K562 (cell line): ENCODE data around the gene AURKB. TPM values are rescaled to one million over a fixed set of nuclear protein-coding genes. Genes with fewer than 3 reads are reported as not detected.
A peak's percentile ranks its signal among the peaks of the same experiment; 100 is the strongest.

Experiments
- ARID2 ChIP-seq: fragments of 450-650 bp; IDR thresholded peaks from 2 replicates; pipeline ENCODE4 v1.6.1; 2017; ENCODE audit warnings: antibody characterized with exemption, mild to moderate bottlenecking
- ATF7 ChIP-seq: fragments of 450-650 bp; IDR thresholded peaks from 2 replicates; pipeline ENCODE4 v1.7.1; 2014; ENCODE audit warnings: mild to moderate bottlenecking, moderate library complexity
- CUX1 ChIP-seq: fragments of 200-800 bp; sonication (Bioruptor generic); IDR thresholded peaks from 2 replicates; pipeline ENCODE4 v1.6.1; 2016; ENCODE audit warnings: missing genetic modification characterization, missing compliant biosample characterization
- ETS2 ChIP-seq: IDR thresholded peaks from 2 replicates; pipeline ENCODE4 v1.6.1; 2016; ENCODE audit warnings: borderline replicate concordance, missing genetic modification characterization, mild to moderate bottlenecking, moderate library complexity, missing compliant biosample characterization; ENCODE audit not compliant: poor library complexity, severe bottlenecking
- HLTF ChIP-seq: fragments of 450-650 bp; IDR thresholded peaks from 2 replicates; pipeline ENCODE4 v1.6.1; 2016
- KAT7 ChIP-seq: sonication (generic); formaldehyde crosslinking; IDR thresholded peaks from 2 replicates; pipeline ENCODE4 v1.8.0; 2022; ENCODE audit warnings: missing genetic modification reagents, mild to moderate bottlenecking, borderline replicate concordance
- KDM4B ChIP-seq, 2 experiments: fragments of 450-650 bp in 1 of 2; sonication (generic) in 1 of 2; IDR thresholded peaks; 2 replicates each; pipeline ENCODE4 v1.6.1; 2016 to 2017; ENCODE audit warnings: borderline replicate concordance in 2 of 2, antibody characterized with exemption in 1 of 2, low read depth in 1 of 2, mild to moderate bottlenecking in 1 of 2
- NELFE ChIP-seq: IDR thresholded peaks from 2 replicates; pipeline ENCODE4 v1.6.1; 2011; ENCODE audit warnings: mild to moderate bottlenecking; ENCODE audit not compliant: insufficient read depth, insufficient read length
- RB1 ChIP-seq: fragments of 450-650 bp; IDR thresholded peaks from 2 replicates; pipeline ENCODE4 v1.6.1; 2017; ENCODE audit warnings: low read depth, mild to moderate bottlenecking
- RREB1 ChIP-seq: fragments of 250-450 bp; sonication (Bioruptor Pico); IDR thresholded peaks from 2 replicates; pipeline ENCODE4 v1.4.0; 2020
- SP1 ChIP-seq: sonication (generic); formaldehyde crosslinking; IDR thresholded peaks from 2 replicates; pipeline ENCODE4 v1.8.1; 2022; ENCODE audit warnings: mild to moderate bottlenecking, missing genetic modification reagents
- UBTF ChIP-seq, 2 experiments: IDR thresholded peaks; 2 replicates each; pipeline ENCODE4 v1.6.1; 2012; ENCODE audit warnings: improper control_type of control experiment in 2 of 2, low read depth in 2 of 2, low read length in 2 of 2, borderline replicate concordance in 1 of 2
- ZNF121 ChIP-seq: sonication (generic); formaldehyde crosslinking; conservative IDR thresholded peaks from 2 replicates; pipeline ENCODE4 v1.8.0; 2022; ENCODE audit warnings: missing genetic modification reagents
- polyA plus RNA-seq, 8 experiments: library from polyadenylated mRNA; depleted of rRNA in 4 of 8; stranded (reverse) in 5 of 8; unstranded in 3 of 8; fragments of >200 nt; fragmentation: Nextera tagmentation in 2 of 8; fragmentation: Illumina TruSeq in 1 of 8; extraction: Ambion mirVana in 2 of 8; extraction: Trizol in 1 of 8; gene quantifications; 2 replicates each; pipeline versions ENCODE4 v1.2.1 to v1.2.3, GENCODE V29; 2011 to 2014; ENCODE audit warnings: inconsistent platforms in 1 of 8, missing spikeins in 1 of 8
- total RNA-seq, 7 experiments: library from RNA; depleted of rRNA in 6 of 7; stranded (reverse); fragments of >200 nt in 6 of 7; fragmentation: Illumina TruSeq in 2 of 7; extraction: Trizol in 2 of 7; gene quantifications; 2 replicates each; pipeline versions ENCODE4 v1.2.1 to v1.2.3, GENCODE V29; 2011 to 2021; ENCODE audit warnings: low replicate concordance in 1 of 7

Gene AURKB
- total and polyA plus RNA-seq, 9 of the 15 experiments (the other 6 are each of a cell fraction or from before 2014, with no cell fraction given) = 27.2 to 114 (median 74.8) TPM

GRCh38 chr17:8222630-8223355, 12.4 kb upstream of the AURKB start (continued):
- TF ChIP-seq CUX1 (no peak), UBTF (IDR thresholded peaks at IDR 0.05; ENCODE audit: borderline replicate concordance in 1 of 2, low read depth in 2 of 2, low read length in 2 of 2) (peak in 1 of 2 experiments; percentile 26; a peak in 1 of 4 replicates), RB1 (peak; percentile 77; the same call in 1 of the 2 replicates), RREB1 (CRISPR knock-in tag) (no peak), ARID2 (no peak), ATF7 (peak; percentile 46; the same call in 1 of the 2 replicates), ZNF121 (CRISPR knock-in tag) (no peak), KAT7 (CRISPR knock-in tag) (peak; percentile 30; the same call in 1 of the 2 replicates), NELFE (no peak), HLTF (no peak), ETS2 (tag) (no peak), SP1 (CRISPR knock-in tag) (peak; percentile 64), KDM4B (IDR thresholded peaks at IDR 0.05; ENCODE audit: borderline replicate concordance in 2 of 2, low read depth in 1 of 2) (0 out of 4 replicates have a peak, but pooled peaks of 1 of the 2 experiments have one; percentile 61)
